ENCODE data around the gene PSMG2.

PSMG2 gene

DNA sequence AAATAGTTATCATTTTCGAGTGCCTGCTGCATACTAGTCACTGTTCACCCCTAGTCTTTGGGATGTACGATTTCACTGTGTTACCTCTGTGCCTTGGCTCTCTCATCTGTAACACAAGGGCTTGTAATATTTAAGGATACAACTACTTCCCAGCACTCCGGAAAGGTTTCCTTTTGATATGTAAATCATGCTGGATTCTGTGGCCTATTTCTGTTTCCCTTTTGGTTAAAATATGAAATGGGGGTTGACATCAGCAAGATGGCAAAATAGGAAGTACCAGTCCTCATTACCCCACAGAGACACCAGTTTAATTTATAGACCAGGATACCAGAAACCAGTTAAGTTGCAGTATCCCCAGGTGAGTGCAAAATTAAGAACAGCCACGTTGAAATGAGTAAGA, 23.5 kb downstream of the PSMG2 start:
- H3K27ac ChIP-seq, result no peak overlapping the region
- no peak for TF ChIP-seq ZFX (IDR thresholded peaks at IDR 0.05; ENCODE audit: borderline replicate concordance)
- TF ChIP-seq, protein P1, sequence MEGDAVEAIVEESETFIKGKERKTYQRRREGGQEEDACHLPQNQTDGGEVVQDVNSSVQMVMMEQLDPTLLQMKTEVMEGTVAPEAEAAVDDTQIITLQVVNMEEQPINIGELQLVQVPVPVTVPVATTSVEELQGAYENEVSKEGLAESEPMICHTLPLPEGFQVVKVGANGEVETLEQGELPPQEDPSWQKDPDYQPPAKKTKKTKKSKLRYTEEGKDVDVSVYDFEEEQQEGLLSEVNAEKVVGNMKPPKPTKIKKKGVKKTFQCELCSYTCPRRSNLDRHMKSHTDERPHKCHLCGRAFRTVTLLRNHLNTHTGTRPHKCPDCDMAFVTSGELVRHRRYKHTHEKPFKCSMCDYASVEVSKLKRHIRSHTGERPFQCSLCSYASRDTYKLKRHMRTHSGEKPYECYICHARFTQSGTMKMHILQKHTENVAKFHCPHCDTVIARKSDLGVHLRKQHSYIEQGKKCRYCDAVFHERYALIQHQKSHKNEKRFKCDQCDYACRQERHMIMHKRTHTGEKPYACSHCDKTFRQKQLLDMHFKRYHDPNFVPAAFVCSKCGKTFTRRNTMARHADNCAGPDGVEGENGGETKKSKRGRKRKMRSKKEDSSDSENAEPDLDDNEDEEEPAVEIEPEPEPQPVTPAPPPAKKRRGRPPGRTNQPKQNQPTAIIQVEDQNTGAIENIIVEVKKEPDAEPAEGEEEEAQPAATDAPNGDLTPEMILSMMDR (IDR thresholded peaks at IDR 0.05), result no peak

DNA sequence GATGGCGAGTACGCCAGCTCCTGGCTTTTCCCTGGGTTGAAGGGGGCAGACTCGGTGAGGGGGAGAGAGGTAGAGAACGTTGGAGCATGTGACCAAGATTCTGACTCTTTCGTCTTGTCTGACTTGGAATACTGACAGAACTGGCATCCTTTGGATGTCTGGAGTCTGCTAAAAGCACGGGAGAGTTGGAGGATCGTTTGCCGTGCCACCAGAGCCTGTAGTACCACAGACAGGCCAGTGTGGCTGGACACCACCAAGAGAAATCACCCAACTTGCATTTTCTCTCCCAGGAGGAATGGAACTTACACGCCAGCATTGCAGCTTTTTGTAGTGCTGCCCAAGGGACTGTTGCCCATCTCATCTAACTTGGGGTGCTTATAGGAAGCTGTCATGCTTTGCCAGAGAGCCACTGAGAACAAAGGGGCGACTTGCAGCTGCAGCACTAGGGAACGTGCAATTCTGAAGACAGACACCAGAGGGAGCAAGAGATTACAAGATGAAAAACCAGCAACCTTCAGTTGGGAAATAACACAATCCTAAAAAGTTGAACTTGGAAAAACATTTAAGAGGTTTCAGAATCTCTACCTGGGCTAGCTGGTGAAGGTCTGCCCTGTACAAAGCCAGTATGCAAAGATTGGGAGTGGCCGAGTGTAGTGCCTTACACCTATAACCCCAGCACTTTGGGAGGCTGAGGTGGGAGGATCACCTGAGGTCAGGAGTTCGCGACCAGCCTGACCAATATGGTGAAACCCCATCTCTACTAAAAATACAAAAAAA, 24.1 kb downstream of the PSMG2 start:
- TF ChIP-seq ZFX (IDR thresholded peaks at IDR 0.05; ENCODE audit: borderline replicate concordance), result no peak
- TF ChIP-seq, protein P1 (IDR thresholded peaks at IDR 0.05), result peak; percentile 86
- H3K27ac ChIP-seq, result no peak overlapping the region

DNA sequence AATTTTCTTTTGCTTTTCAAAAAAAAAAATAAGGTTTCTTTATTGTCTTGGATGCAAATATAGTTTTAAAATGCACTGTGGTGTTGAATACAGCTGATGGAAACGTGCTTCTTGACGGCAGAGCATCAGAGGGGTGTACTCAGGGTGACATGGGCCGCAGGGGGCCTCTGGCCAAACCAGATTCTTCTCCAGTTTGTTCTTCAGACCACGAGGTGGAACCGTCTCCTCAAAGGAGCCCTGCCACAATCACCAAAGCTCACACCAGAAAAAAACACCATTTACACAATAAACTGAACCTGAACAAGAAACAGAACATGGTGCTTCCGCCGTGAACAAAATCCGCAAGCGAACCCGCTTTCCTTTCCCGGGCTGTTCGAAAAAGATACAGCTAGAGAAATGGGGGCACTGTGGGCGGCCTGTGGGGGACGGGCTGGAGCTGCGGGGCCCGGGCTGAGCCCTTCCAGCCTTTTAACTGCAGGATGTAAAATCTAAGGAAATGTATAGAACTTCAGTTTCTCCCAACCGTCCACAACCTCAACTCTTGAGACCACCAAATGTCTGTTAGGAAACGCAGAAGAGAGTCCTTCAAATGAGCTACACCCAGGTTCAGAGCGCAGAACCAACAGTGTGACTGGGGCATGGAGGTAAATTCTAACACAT, 34.5 kb downstream of the PSMG2 start:
- no peak overlapping the region for H3K27ac ChIP-seq
- no peak for TF ChIP-seq ZFX (IDR thresholded peaks at IDR 0.05; ENCODE audit: borderline replicate concordance)
- TF ChIP-seq, protein P1 (IDR thresholded peaks at IDR 0.05), result no peak

DNA sequence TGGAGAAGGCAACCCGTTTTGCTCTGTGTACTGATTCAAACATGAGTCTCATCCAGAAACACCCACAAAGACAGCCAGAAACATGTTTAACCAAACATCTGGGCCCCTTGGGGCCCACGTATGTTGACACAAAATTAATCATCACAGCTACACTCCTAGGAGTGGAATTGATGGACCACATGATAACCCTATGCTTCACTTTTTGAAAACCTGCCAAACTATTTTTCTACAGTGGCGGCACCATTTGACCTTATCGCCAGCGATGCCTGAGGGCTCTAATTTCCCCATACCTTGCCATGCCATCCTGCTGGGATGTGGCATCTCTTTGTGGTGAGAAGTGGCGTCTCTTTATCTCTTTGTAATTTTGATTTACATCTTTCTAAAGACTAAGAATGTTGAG, 38.5 kb downstream of the PSMG2 start:
- TF ChIP-seq ZFX (IDR thresholded peaks at IDR 0.05; ENCODE audit: borderline replicate concordance), result no peak
- TF ChIP-seq, protein P1 (IDR thresholded peaks at IDR 0.05), result no peak
- no peak overlapping the region for H3K27ac ChIP-seq

DNA sequence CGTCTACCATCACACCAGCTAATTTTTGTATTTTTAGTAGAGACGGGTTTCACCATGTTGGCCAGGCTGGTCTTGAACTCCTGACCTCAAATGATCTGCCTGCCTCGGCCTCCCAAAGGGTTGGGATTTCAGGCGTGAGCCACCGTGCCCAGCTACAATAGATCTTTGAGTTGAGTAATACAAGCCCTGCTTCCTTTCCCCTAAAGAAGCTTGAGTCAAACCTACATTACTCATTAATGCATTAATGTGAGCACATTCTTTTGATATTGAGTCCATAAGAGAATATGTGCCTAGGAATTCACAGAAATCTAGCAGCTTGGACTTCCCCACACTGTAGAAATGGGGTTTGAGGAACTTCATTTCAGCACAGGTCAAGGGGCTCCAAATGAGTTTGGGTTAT, 39.6 kb downstream of the PSMG2 start:
- no peak overlapping the region for H3K27ac ChIP-seq
- TF ChIP-seq ZFX (IDR thresholded peaks at IDR 0.05; ENCODE audit: borderline replicate concordance), result no peak
- TF ChIP-seq, protein P1 (IDR thresholded peaks at IDR 0.05), result no peak

DNA sequence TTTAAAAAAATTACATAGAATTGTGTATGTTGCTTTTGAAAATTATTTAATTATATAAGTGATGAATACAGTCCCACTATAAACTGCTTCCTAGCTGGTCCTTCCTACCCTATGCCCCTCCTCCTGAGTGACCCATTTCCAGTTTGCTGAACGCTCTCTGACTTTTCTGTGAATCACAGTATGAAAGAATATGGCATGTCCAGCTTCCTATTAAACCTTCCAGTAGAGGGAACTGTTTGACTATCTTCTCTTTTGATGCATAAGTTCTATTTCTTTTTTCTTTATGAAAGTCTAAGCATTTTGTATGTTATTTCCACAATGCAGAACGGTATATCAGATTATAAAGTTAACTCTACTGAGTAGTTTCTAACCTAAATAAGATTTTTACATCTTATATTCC, 41.3 kb downstream of the PSMG2 start:
- no peak overlapping the region for H3K27ac ChIP-seq
- TF ChIP-seq, protein P1 (IDR thresholded peaks at IDR 0.05), result peak; percentile 64
- no peak for TF ChIP-seq ZFX (IDR thresholded peaks at IDR 0.05; ENCODE audit: borderline replicate concordance)

All from 22Rv1 (cell line).